ENCODE results near the gene OGG1. TPM values are rescaled to one million over a fixed set of nuclear protein-coding genes. Genes with fewer than 3 reads are reported as not detected.
A peak's percentile ranks its signal among the peaks of the same experiment; 100 is the strongest.
"Not testable (repeated sequence)": the region's sequence is repeated elsewhere in the genome, so short reads cannot be mapped to it uniquely, and the experiment has no call there.

OGG1 gene
- total RNA-seq, 2 experiments from 2014 or later = 27.0 to 30.0 TPM

DNA sequence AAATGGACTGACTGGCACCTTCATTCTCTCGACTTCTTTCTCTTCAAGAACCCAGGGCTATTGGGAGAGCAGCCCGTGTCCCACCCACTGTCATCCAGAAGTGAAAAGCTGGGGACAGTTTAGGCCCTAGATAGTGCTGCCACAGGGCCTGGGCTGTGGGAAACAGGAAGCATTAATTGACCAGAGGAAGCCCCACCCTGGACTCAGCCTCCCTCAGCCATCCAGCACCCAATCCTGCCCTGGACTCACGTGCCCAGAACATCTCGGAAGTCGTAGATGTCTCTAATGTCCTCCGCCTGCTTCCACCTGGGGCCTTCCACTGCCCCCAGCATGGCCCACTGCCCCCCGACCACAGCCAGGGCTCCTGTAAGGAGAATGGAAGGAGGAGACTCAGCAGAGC is 17.7 kb downstream of the OGG1 start:
- peaks cover 10% of the 10 kb centered on the region for H3K4me1 Mint-ChIP-seq
- H3K9me3 Mint-ChIP-seq = no peaks in the 10 kb centered on the region
- H3K27me3 Mint-ChIP-seq = peaks cover 8% of the 10 kb centered on the region
- H3K36me3 Mint-ChIP-seq = peaks cover 7% of the 10 kb centered on the region
- H3K4me3 Mint-ChIP-seq = no peak overlapping the region
- no peak overlapping the region for H3K27ac Mint-ChIP-seq
- no peak for DNase-seq

DNA sequence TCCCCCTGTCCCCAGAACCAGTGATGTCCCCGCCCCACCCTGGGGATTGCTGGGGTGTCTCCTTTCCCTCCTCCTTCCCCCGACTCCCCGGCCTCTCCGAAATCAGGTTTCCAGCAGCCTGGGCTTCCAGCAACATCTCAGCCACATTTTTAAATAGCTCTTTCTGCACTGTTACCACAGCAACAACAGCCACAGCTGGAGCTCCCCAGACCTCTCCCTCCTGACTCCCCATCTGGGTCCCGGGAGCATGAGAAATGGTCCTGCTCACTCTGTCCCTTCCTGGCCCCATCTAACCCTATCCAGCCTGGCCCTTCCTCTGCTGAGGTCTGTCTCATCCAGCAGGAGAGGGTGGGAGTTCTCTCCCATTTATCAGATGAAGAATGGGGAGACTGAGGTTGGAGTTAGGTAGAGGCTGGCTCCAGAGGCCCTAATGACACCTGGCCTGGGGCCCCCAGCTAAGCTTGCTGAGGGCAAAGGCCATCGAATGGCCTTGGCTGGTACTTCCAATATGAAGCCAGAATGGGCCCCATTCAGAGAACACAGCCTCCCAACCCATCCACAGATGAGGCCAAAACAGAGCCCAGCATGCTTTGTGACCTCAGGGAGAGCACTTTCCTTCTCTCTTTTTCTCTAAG is 18.5 kb downstream of the OGG1 start:
- Mint-ChIP-seq H3K36me3 (peaks cover 7% of the 10 kb centered on the region), H3K4me3 (no peak overlapping the region), H3K27ac (peak overlapping the region; percentile 1), H3K27me3 (peaks cover 8% of the 10 kb centered on the region), H3K9me3 (no peaks in the 10 kb centered on the region), H3K4me1 (peaks cover 10% of the 10 kb centered on the region)
- DNase-seq = no peak

DNA sequence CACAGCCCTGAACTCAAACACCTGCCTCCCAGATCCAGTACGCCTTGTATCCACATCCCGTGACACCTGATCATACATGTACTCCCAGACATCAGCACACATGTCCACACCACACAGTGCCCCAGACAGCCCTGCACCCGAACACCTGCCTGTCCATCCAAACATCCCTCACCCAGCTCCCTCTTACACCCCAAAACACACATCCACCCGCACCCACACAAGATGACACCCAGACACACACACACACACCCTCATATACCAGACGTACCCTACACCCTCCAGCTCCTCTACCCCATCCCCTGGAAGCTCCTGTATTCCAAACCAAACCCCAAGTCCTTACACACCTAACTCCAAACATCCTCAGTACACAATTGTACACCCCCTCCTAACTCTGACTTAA is 19.3 kb downstream of the OGG1 start:
- peaks cover 7% of the 10 kb centered on the region for H3K36me3 Mint-ChIP-seq
- peak overlapping the region; percentile 75 for H3K4me3 Mint-ChIP-seq
- H3K9me3 Mint-ChIP-seq = no peaks in the 10 kb centered on the region
- H3K27ac Mint-ChIP-seq = no peak overlapping the region
- peaks cover 10% of the 10 kb centered on the region for H3K4me1 Mint-ChIP-seq
- DNase-seq = no peak
- peaks cover 8% of the 10 kb centered on the region for H3K27me3 Mint-ChIP-seq

DNA sequence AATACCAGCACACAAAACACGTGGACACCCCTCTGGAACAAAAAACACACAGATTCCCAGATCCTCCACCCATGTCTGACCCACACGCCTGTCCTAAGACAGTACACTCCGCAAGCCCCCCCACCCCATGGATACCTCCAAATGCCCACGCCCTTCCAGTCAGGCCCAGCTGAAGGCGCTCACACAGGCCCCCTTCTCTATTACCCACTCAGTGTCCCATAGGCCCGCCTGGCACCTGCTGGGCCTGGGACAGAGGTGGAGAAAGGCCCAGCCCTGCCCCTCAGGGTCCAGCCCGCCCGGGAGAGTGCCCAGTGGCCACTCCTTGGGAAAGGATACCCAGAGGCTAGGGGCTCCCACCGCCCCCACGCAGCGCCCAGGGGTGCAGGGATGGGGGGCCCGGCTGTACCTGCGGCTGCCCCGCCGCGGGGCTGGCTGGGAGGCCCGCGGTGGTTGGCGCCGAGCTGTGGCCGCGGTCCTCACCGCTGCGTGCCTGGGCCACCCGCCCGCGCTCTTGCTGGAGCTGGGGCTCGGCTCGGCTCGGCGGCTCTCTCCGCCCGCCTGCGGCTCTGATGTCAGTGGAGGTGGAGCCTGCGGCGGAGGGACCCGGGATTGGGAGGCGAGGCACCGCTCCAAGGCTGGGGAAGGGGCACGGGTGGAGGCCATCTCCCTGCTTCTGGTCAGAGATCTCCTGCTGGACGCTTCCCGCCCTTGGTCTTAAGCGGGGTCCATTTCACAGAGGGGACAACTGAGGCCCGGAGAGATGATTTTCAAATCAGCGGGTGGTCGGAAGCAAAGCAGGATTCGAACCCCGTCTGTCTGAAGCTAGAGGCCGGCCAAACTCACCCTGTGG is 19.9 kb downstream of the OGG1 start, which contains the start of gene CAMK1:
Gene CAMK1, minus strand, starts transcription at position 522 of the 850 bp plus-strand sequence. CDS start 2,198 bp downstream, outside the sequence.
- Mint-ChIP-seq H3K4me1 (peaks cover 10% of the 10 kb centered on the region), H3K4me3 (peak within 1 kb of the TSS; percentile 75), H3K9me3 (no peaks in the 10 kb centered on the region), H3K36me3 (peaks cover 7% of the 10 kb centered on the region), H3K27ac (peak within 1 kb of the TSS; percentile 60), H3K27me3 (peaks cover 8% of the 10 kb centered on the region)
- DNase-seq = peak; percentile 80

DNA sequence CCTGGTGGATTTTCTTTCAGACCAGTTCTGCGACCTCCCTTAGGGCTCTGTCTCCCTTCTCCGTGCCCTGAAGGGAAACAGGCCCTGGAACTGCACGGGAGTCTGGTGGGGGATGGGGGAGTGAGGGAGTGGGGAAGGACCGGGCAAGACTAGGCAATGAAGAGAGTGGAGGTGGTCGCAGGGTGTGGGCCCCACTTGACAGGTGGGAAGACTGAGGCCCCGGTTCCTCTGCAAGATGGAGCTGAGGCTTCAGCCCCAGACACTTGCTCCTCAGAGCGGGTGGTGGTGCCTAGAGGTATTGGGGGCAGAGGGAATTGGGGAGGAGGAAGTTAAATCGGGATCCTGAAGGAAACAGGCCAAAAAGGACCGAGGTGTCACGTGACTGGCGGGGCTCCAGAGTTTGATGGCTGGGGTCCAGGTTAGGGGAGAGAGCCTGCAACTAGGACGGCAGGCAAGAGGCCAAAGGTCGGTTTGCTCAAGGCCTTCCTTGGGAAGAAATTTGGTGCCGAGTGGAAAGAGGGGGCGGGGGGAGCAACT is 20.6 kb downstream of the OGG1 start:
- Mint-ChIP-seq H3K36me3 (peaks cover 3% of the 10 kb centered on the region), H3K9me3 (no peaks in the 10 kb centered on the region), H3K27ac (no peak overlapping the region), H3K4me1 (peaks cover 10% of the 10 kb centered on the region), H3K27me3 (peaks cover 8% of the 10 kb centered on the region), H3K4me3 (peak overlapping the region; percentile 72)
- no peak for DNase-seq

DNA sequence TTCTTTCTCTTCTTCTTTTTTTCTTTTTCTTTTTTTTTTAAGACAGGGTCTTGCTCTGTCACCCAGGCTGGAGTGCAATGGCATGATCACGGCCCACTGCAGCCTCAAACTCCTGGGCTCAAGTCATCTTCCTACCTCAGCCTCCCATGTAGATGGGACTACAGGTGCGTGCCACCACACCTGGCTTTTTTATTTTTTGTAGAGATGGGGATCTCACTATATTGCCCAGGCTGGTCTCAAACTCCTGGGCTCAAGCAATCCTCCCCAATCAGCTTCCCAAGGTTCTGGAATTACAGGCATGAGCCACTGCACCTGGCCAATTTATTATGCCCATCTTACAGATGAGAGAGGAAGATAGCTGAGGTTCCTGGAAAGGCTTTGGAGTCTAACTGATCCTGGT is 21.3 kb downstream of the OGG1 start:
- not testable (repeated sequence) for DNase-seq, H3K36me3 Mint-ChIP-seq, H3K27ac Mint-ChIP-seq, H3K27me3 Mint-ChIP-seq, H3K9me3 Mint-ChIP-seq
- peaks cover 13% of the 10 kb centered on the region for H3K4me1 Mint-ChIP-seq
- H3K4me3 Mint-ChIP-seq = peak overlapping the region; percentile 72

DNA sequence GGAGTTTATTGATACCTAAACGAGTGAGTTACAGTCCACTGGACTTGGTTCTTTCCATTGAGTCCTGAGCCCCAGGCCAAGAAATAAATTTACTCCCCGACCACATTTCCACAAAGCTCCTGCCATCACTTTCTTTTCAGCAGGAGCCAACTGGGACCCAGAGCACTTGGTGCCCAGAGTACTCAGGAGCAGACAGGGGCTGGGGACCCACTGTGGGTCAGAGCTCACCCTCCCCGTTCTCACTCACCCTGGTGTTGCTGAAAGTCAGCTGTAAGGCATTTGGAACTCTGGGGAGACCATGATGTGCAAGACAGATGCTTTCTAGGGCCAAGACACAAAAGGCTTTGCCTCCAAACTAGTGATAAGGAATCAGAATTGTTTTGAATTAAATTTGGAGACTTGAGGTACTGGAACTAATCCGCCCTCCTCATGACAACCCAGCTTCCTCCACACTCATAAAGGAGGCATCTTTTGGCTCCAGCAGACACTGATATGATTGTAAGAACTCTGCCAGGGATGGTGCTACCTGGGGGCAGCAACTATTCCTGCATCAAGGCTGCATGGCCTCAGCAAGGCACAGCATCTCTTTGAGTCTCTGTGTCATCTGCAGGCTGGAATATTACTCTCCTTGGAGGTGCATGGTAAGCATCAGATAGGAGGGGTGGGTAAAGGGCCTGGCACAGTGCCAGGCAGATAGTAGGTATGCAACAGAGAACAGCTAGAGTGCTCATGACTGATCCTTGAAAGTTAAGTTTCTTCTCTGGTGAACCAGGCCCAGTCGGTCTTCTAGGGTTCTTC is 27.3 kb downstream of the OGG1 start:
- Mint-ChIP-seq H3K4me1 (peaks cover 54% of the 10 kb centered on the region), H3K27ac (peak overlapping the region; percentile 91), H3K9me3 (peaks cover 3% of the 10 kb centered on the region), H3K27me3 (no peaks in the 10 kb centered on the region), H3K4me3 (peak overlapping the region; percentile 24), H3K36me3 (peaks cover 22% of the 10 kb centered on the region)
- DNase-seq = no peak

DNA sequence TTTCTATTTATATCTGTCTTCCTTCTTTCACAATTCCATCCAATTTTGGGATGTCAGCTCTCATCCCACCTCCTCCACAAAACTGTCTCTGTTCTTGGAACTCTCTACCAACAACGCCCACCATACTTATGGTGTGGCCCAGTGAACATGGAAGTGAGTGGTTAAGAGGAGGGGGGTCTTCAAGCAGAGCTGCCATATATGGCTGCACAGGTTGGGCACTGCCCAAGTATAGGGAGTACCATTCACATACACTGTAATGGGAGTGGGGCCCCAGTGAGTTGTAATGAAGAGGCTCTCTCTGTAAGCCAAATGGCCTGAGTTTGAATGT is 27.9 kb downstream of the OGG1 start:
- Mint-ChIP-seq H3K4me3 (peak overlapping the region; percentile 24), H3K27me3 (no peaks in the 10 kb centered on the region), H3K36me3 (peaks cover 28% of the 10 kb centered on the region), H3K9me3 (peaks cover 3% of the 10 kb centered on the region), H3K27ac (peak overlapping the region; percentile 91), H3K4me1 (peaks cover 56% of the 10 kb centered on the region)
- peak; percentile 15 for DNase-seq

DNA sequence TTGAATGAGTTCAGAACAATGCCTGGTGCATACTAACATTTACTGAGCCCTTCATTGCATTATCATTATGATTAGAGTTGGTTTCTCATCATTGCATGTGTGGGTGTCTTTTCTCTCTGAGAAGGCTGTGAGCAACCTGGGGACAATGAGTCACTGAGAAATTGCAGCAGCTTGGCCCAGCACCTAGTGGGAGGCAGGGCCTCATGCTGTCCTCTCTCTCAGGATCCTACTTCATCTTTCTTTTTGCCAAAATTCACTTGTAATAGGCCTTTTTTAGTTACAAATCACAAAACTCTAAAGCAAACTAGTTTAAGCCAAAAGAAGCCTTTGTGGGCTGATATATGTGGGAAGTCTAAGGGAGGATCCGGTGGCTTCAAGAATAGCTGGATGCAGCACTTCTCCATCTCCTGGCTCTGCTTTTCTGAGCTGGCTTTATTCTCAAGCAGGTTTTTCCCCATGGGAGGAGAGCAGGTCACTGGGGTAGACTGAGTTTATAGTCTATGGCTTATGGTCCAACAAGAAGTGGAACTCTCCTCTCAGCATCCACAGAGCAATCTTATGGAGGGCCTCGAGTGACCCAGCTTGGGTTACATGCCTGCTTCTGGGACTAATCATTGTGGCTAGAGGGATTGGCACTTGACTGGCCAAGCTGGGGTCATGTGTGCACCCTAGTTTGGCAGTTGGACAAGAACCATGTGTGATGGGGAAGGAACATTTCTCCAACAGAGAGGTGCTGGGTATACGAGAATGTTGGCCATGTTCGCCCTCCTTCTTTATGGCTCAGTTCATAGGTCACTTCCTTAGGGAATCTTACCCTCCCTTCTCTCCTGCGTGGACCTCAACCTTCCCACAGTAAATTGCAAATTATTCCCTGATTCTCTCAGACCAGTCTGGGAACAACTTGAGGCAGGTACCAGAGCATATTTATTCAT is 28.7 kb downstream of the OGG1 start:
- Mint-ChIP-seq H3K27me3 (no peaks in the 10 kb centered on the region), H3K9me3 (peaks cover 3% of the 10 kb centered on the region), H3K36me3 (peaks cover 32% of the 10 kb centered on the region), H3K4me3 (peak overlapping the region; percentile 43), H3K4me1 (peaks cover 60% of the 10 kb centered on the region), H3K27ac (peak overlapping the region; percentile 91)
- peak; percentile 76 for DNase-seq

DNA sequence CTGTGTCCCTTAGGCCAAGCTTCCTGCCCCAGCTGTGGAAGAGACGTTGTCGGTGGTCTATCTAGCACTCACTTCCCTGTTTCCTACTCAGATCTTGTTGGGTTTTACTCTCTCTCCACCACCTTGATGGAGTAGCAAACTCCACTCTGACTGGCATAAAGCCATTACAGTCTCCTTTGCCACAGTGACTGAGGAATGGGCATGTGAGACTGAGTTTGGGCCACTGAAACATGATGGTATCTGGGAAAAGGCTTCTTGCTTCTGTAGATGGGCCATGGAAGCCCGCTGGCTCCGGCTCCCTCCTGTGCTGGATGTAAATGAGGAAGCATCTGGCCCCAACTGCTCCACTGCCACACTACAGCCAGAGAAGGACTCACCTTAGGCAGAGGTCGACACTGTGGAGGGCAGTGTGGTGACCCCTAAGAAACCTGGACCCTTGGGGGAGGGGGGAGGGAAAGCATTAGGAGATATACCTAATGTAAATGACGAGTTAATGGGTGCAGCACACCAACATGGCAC is 29.4 kb downstream of the OGG1 start:
- H3K4me1 Mint-ChIP-seq = peaks cover 60% of the 10 kb centered on the region
- peak overlapping the region; percentile 91 for H3K27ac Mint-ChIP-seq
- peaks cover 32% of the 10 kb centered on the region for H3K36me3 Mint-ChIP-seq
- no peaks in the 10 kb centered on the region for H3K27me3 Mint-ChIP-seq
- H3K9me3 Mint-ChIP-seq = peaks cover 3% of the 10 kb centered on the region
- DNase-seq = no peak
- H3K4me3 Mint-ChIP-seq = peak overlapping the region; percentile 6

DNA sequence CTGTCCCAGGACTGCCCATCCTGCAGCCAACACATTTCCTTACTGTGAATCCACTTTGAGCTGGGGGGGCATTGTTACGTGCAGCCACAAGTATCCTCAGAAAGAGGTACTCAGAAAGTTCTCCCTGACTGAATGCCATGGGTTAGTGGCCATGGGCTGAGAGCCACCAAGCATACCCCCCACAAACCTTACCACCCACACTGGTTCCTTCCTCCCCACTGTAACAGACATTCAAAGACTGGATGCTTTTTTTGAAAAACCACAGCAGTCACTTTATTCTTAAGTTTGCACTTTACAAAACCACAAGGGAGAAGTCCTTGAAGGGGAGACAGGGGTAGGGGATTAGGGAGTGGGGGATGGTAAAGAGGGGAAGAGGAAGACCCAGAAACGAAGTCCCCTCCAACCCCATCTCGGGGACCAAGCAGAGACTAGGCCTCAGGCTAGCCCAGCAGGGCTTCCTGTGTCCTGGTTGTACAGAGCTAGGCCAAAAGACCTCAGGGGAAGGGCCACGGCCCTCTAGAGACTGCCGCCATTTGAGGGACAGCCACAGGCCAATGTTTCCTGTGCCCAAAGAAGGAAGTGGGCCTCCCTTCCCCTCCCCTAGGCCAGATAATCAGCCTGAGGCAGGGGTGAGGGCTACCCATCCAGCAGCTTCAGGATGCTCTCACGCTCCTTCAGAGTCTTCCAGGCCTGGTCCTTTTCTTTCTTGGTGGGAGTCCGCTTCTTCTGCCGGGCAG is 30.1 kb downstream of the OGG1 start:
- DNase-seq = peak; percentile 52
- Mint-ChIP-seq H3K4me3 (peak overlapping the region; percentile 58), H3K4me1 (peaks cover 60% of the 10 kb centered on the region), H3K27ac (peak overlapping the region; percentile 91), H3K9me3 (peaks cover 3% of the 10 kb centered on the region), H3K27me3 (no peaks in the 10 kb centered on the region), H3K36me3 (peaks cover 33% of the 10 kb centered on the region)

DNA sequence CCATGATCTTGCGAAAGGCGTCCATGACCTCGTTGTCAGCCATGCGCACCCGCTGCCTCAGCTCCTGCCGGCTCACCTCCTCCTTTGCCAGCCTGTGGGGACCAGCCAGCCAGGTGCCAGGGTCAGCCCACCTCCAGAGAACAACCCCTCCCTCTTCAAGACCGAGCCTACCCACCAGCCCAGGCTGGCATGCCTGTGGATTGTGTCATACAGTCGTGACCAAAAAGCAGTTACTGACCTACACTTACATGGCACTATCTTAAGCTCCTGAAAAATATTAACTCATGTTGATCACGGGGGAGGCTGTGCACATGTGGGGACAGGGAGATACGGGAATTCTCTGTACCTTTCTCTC is 30.7 kb downstream of the OGG1 start:
- peaks cover 38% of the 10 kb centered on the region for H3K36me3 Mint-ChIP-seq
- H3K9me3 Mint-ChIP-seq = peaks cover 3% of the 10 kb centered on the region
- peak overlapping the region; percentile 91 for H3K27ac Mint-ChIP-seq
- DNase-seq = no peak
- H3K4me3 Mint-ChIP-seq = peak overlapping the region; percentile 45
- no peaks in the 10 kb centered on the region for H3K27me3 Mint-ChIP-seq
- H3K4me1 Mint-ChIP-seq = peaks cover 61% of the 10 kb centered on the region

DNA sequence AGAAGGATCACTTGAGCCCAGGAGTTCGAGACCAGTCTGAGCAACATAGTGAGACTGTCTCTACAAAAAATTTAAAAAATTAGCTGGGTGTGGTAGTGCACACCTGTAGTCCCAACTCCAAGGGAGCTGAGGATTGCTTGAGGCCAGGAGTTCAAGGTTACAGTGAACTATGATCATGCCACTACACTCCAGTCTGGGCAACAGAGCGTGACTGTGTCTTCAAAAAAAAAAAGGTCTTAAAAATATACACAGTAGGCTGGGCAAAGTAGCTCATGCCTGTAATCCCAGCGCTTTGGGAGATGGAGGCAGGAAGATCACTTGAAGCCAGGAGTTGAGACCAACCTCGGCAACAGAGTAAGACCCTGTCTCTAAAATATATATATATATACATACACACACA is 31.2 kb downstream of the OGG1 start:
- peaks cover 42% of the 10 kb centered on the region for H3K36me3 Mint-ChIP-seq
- peak overlapping the region; percentile 45 for H3K4me3 Mint-ChIP-seq

More for the DNA sequence above, 31.2 kb downstream of the OGG1 start:
- peak overlapping the region; percentile 91 for H3K27ac Mint-ChIP-seq
- peaks cover 59% of the 10 kb centered on the region for H3K4me1 Mint-ChIP-seq
- H3K27me3 Mint-ChIP-seq = no peaks in the 10 kb centered on the region
- DNase-seq = no peak
- H3K9me3 Mint-ChIP-seq = peaks cover 3% of the 10 kb centered on the region

Data from activated naive CD8-positive, alpha-beta T cell treated with anti-CD3 and anti-CD28 coated beads for 36 hours (primary cell).